ENCODE data around the gene ANXA11. TPM values are rescaled to one million over a fixed set of nuclear protein-coding genes. Genes with fewer than 3 reads are reported as not detected.
"Not testable (repeated sequence)": the region's sequence is repeated elsewhere in the genome, so short reads cannot be mapped to it uniquely, and the experiment has no call there.

ANXA11 gene
- total and polyA plus RNA-seq, 8 donors, result 90.9 to 298 (median 103) TPM

- peaks cover 31 to 44% of the 10 kb centered on the region in 2 donors for H3K4me1 ChIP-seq
- intact Hi-C loops (cut with DNase I), result loop anchor here in 1 of 2 donors (5.0 kb wide), 1 partner anchor 64 kb away; no protein-coding TSS in a partner anchor
Measured at GRCh38 chr10:80206277-80206655, 929 bp upstream of the ANXA11 start.

DNA sequence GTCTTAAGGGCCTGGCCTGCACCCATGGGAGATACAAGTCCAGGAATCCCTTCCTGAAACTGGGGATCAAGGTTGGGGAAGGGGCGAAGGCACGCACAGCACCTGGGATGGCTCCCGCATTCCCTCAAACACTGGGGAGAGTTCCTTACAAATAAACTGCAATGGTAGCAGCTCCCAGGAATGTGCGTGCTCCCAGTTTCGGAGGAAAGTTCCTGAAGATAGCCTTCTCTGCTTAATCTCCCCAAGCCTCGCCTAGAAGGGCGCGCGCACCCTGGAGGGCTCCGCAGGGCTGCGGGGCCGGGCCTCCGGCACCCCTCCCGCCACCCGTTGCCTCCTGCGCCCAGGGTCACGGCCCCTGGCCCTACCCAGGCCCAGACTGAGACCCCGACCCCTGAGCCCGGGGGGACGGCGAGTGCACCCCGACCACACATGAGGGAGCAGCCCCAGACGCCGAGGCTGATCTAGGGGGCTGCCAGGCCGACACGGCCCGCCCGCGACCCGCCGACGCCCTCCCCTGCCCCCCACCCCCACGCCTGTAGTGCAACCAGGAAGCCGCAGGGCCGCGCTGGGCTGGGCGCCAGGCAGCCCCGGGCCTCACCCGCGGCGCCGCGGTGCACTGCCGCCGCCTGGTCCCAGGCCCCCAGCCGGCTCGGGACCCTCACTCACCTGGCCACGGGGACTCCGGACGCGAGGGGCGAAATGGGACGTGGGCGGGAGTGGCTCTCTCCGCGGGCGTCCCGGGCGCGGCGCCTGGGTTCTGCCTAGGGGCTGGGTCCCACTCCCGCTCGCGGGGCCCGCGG is 460 bp downstream of the ANXA11 start:
- H3K36me3 ChIP-seq, result no peaks in the 10 kb centered on the region
- no peaks in the 10 kb centered on the region for H3K9me3 ChIP-seq
- ATAC-seq (peak; percentile 18), DNase-seq (peak in 3 of 4 donors; percentile 48 to 68 (median 51))
- intact Hi-C loops (cut with DNase I), result loop anchor here in 1 of 2 donors (5.0 kb wide), 1 partner anchor 63 kb away; no protein-coding TSS in a partner anchor
- H3K27ac ChIP-seq, result peak overlapping the region; percentile 97 to 99
- TF ChIP-seq CTCF (IDR thresholded peaks at IDR 0.05), result no peak
- peaks cover 42 to 58% of the 10 kb centered on the region in 2 donors for H3K4me1 ChIP-seq
- peak overlapping the region; percentile 81 to 90 for H3K4me3 ChIP-seq
- no peaks in the 10 kb centered on the region for H3K27me3 ChIP-seq

More at GRCh38 chr10:80206277-80206655, 929 bp upstream of the ANXA11 start:
- no peaks in the 10 kb centered on the region for H3K9me3 ChIP-seq
- no peak for TF ChIP-seq CTCF (IDR thresholded peaks at IDR 0.05)
- ATAC-seq (no peak), DNase-seq (no peak)
- H3K36me3 ChIP-seq, result no peaks in the 10 kb centered on the region
- H3K27me3 ChIP-seq, result no peaks in the 10 kb centered on the region
- H3K4me3 ChIP-seq, result no peak overlapping the region
- H3K27ac ChIP-seq, result peak overlapping the region; percentile 97 to 99

- peak; percentile 69 for ATAC-seq
- peak overlapping the region; percentile 81 to 90 for H3K4me3 ChIP-seq
- TF ChIP-seq CTCF (IDR thresholded peaks at IDR 0.05), result no peak
- peak in 3 of 4 donors; percentile 53 to 87 (median 69) for DNase-seq
- H3K36me3 ChIP-seq, result no peaks in the 10 kb centered on the region
- H3K9me3 ChIP-seq, result no peaks in the 10 kb centered on the region
- intact Hi-C loops (cut with DNase I), result no loop called here
- peak overlapping the region; percentile 97 to 99 for H3K27ac ChIP-seq
- peaks cover 42 to 66% of the 10 kb centered on the region in 2 donors for H3K4me1 ChIP-seq
- H3K27me3 ChIP-seq, result no peaks in the 10 kb centered on the region
Measured at GRCh38 chr10:80203835-80204676, 1.3 kb downstream of the ANXA11 start.

GRCh38 chr10:80202934-80203834 is 2.2 kb downstream of the ANXA11 start:
- peak overlapping the region; percentile 97 to 99 for H3K27ac ChIP-seq
- no peaks in the 10 kb centered on the region for H3K27me3 ChIP-seq
- ATAC-seq, result peak; percentile 32
- H3K9me3 ChIP-seq, result no peaks in the 10 kb centered on the region
- TF ChIP-seq CTCF (IDR thresholded peaks at IDR 0.05), result no peak
- H3K36me3 ChIP-seq, result no peaks in the 10 kb centered on the region
- peak in 2 of 4 donors; percentile 45 to 64 for DNase-seq
- peaks cover 45 to 75% of the 10 kb centered on the region in 2 donors for H3K4me1 ChIP-seq
- peak overlapping the region; percentile 81 to 90 for H3K4me3 ChIP-seq
- intact Hi-C loops (cut with DNase I), result no loop called here

DNA sequence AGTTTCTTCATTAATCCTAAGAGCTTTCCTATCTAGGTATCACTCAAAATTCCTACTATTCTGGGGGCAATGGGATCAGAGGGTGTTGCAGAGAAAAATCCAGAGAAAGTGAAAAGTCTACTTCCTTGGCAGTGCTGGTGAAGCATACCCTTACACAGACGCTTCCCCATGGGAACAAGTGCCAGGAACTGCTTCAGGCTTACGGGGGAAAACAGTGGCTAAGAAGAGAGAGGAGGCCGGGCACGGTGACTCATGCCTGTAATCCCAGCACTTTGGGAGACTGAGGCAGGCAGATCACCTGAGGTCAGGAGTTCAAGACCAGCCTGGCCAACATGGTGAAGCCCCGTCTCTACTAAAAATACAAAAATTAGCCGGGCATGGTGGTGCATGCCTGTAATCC is 2.8 kb downstream of the ANXA11 start:
- H3K27ac ChIP-seq, result peak overlapping the region; percentile 97 to 99
- ATAC-seq; intact Hi-C loops (cut with DNase I); H3K9me3 ChIP-seq; H3K36me3 ChIP-seq; H3K27me3 ChIP-seq; DNase-seq: not testable (repeated sequence)
- H3K4me3 ChIP-seq, result peak overlapping the region in 1 of 2 donors; percentile 90
- peaks cover 51 to 82% of the 10 kb centered on the region in 2 donors for H3K4me1 ChIP-seq

Measured in left lung (tissue), 10 donors.